ENCODE measurements around the gene HLA-DPA1.

The HLA-DPA1 gene

GRCh38 chr6:33029328-33030184, 43.9 kb downstream of the HLA-DPA1 start:
- peak in 20 of 42 donors; percentile 11 to 64 (median 30) for DNase-seq
- intact Hi-C loops (cut with DNase I) = no loop called here

DNA sequence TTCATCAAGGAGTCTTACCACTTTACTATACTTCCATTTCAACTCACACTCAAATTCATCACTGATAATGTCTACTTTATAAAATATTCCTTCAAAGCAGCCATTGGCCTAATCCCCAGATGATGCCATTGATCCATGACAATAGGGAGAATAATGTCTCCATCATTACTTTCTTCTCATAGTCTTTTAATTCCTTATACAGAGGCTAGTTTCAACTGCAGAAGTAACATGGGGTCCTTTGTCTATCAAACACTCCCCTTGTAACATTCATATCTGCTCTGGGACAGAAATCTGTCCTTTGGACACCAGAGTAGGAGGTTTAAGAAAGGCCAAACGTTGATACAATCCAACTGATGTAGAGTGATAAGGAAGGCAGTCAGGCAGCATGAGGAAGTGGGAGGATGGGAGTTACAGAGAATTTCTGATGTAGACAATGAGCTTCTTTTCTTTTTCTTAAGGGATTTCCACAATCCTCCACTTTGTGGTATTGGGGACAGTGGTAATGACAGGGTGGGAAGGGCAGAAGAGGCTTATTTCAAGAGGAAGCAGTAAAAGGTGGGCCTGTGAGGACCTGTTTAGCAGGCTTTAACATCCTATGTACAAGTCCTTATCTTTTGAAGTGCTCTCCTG, 45.1 kb downstream of the HLA-DPA1 start:
- intact Hi-C loops (cut with DNase I) = no loop called here
- no peak for DNase-seq

DNA sequence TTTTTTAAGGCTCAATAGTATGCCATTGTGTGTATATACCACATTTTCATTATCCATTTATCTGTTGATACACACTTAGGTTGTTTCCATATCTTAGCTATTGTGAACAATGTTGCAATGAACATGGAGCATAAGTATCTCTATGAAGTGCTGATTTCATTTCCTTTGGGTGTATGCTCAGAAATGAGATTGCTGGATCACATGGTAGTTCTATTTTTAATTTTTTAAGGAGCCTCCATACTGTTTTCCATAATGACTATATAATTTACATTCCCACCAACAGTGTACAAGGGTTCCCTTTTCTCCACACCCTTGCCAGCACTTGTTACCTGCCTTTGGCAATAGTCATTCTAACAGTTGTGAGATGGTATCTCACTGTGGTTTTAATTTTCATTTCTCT, 48.9 kb downstream of the HLA-DPA1 start:
- DNase-seq = no peak
- intact Hi-C loops (cut with DNase I) = no loop called here

- intact Hi-C loops (cut with DNase I) = no loop called here
- no peak for DNase-seq
Measured at GRCh38 chr6:33023536-33023935, 49.9 kb downstream of the HLA-DPA1 start.

DNA sequence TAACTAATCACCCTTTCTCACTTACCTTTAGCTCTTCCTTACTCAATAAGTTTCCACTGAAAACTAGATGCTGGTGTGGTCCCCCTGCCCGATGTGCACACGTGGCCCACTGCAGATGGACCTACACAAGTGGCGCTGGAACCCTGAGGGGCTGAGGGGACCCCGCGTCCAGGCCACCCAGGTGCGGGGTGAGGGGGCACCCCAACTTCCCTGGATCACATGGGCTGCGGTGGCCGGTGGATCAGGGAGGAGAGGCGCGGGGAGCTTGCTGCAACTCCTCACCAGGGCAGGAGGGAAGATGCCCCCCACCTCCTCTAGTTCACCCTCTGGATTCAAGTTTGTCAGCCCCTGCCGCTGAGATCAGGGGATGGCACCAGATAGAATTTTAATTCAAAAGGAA, 51.5 kb downstream of the HLA-DPA1 start:
- DNase-seq = no peak

GRCh38 chr6:33019372-33019771, 54.1 kb downstream of the HLA-DPA1 start:
- intact Hi-C loops (cut with DNase I) = loop anchor here (10.0 kb wide), 2 partner anchors 55 to 225 kb away; partner anchors contain the start of genes HLA-DPA1 and HLA-DPB1
- DNase-seq = no peak

More for the DNA sequence above, 51.5 kb downstream of the HLA-DPA1 start:
- intact Hi-C loops (cut with DNase I) = no loop called here

- peak in 35 of 42 donors; percentile 16 to 73 (median 38) for DNase-seq
- intact Hi-C loops (cut with DNase I) = loop anchor here (10.0 kb wide), 2 partner anchors 56 to 226 kb away; partner anchors contain the start of genes HLA-DPA1 and HLA-DPB1
Measured at GRCh38 chr6:33018904-33019303, 54.5 kb downstream of the HLA-DPA1 start.

DNA sequence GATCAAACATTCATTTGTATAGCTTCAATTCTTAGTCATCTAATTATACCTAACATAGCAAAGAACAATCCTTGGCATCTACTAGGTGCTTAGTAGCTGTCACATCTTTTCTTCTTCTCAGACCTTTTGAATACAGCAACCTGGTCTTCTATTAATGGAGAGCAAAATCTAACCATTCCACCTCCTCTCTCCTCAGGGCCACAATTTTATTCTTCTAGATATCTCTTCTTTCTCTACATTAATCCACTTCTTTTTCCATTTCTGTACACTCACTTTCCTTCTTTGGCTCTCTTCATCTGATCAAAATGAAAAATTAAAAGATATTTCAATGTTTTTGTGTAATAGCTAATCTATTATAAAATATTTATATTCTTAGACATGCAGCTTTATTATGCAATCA, 55.0 kb downstream of the HLA-DPA1 start:
- DNase-seq = no peak
- intact Hi-C loops (cut with DNase I) = loop anchor here (10.0 kb wide), 2 partner anchors 56 to 226 kb away; partner anchors contain the start of genes HLA-DPA1 and HLA-DPB1

DNA sequence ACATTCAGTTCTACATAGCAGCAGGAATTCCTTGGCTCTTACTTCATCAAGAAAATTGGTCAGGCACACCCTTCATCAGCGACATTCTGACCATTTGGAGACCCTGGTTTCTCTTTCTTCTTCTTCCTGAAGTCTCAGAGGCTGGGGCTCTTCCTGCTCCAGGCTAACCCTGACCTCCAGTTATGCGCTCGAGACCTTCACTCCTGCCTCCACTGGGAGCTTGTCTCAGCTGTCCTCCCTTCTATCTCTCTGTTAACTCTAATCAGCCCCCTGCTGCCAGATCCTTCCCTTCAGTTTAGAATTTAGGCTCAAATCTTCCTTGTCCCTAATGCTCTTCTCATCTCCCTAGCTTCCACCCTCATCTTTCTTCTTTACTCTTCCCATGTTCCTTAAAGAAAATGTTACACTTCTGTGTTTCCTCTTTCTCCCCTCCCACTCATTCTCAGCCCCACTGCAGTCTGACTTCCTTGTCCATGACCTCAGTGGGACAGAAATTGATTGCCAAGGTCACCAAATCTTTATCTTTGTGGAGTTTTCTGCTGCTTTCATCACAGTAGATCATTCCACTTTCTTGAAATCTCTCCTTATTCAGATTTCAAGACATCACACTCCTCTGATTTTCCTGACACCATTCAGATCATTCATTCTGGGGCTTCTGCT, 55.6 kb downstream of the HLA-DPA1 start:
- no peak for DNase-seq
- intact Hi-C loops (cut with DNase I) = loop anchor here (10.0 kb wide), 2 partner anchors 57 to 227 kb away; partner anchors contain the start of genes HLA-DPA1 and HLA-DPB1

DNA sequence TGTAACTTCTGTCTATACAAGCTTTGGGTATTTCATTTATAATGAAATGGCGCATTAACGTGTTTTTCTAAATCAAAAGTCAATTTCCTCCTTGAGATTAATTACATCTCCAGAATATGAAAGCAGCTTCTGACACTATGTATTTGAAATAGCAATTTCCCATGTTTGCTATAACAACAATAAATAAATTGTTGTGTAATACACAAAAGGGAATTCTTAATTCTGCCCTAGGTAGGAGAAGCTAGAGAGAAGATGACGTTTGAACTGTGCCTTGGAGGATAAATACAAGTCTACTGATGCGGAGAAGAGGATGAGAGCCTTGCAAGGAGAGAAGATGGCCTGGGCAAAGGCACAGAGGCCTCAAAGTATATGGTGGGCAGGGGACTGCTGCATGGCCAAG, 56.4 kb downstream of the HLA-DPA1 start:
- intact Hi-C loops (cut with DNase I) = loop anchor here (10.0 kb wide), 2 partner anchors 58 to 228 kb away; partner anchors contain the start of genes HLA-DPA1 and HLA-DPB1
- no peak for DNase-seq

GRCh38 chr6:33015798-33016197, 57.7 kb downstream of the HLA-DPA1 start:
- intact Hi-C loops (cut with DNase I) = loop anchor here (10.0 kb wide), 2 partner anchors 59 to 229 kb away; partner anchors contain the start of genes HLA-DPA1 and HLA-DPB1
- DNase-seq = no peak

DNA sequence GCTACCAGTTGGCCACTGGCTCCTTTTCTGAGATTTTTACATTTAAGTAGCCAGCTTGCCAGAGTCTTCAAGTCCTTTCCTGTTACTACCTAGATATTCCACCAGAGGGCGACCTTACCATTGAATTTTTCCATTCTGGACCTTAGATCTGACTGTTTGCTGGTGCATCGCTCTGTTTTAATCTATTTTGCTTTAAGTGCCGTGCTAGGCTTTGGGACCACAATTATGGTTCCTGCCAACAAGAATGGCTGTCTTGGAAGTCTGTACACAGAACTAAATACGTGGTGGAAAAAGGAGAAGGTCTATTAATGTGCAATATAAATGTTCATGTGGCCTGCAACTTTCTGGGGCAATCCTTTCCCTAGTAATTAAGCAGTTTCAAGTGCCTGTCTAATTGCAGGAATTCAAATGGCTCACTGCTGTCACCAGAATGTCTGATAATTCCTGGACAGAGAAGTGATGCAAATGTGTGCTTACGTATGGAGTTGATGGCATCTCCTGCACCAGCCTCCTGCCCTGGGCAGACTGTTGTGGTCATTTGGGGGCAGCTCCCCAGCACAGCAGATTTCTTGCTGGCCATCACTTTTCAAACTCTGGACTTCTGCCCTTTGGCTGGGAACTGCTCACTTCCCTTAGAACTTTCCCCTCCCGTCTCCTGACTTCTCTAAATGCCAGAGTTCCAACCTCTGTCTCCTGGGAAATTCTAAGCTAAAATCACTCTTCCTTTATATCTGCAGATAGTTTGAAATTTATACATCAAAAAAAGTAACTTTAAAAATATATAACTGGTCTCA, 58.4 kb downstream of the HLA-DPA1 start:
- DNase-seq = peak in 22 of 42 donors; percentile 5 to 84 (median 60)
- intact Hi-C loops (cut with DNase I) = loop anchor here (10.0 kb wide), 2 partner anchors 60 to 230 kb away; partner anchors contain the start of genes HLA-DPA1 and HLA-DPB1
